Jurkat, Clone E6-1 (cell line): ENCODE measurements around the gene STXBP6.

Experiments used
- DNase-seq: peaks from one replicate; pipeline ENCODE4 v3.0.0-alpha.2; 2011; ENCODE audit warnings: low read depth, low spot score
- H3K4me3 ChIP-seq: 2 replicates; pipeline ENCODE4 v1.5.1; 2011; ENCODE audit warnings: mild to moderate bottlenecking, low read length, control low read depth, moderate library complexity

The STXBP6 gene

GRCh38 chr14:25032092-25032784 is 17.7 kb downstream of the STXBP6 start:
- peak; percentile 10 for DNase-seq
- H3K4me3 ChIP-seq, result peak overlapping the region; percentile 13; the same call in 1 of the 2 replicates

- no peak overlapping the region for H3K4me3 ChIP-seq
- no peak for DNase-seq
These were observed 23.3 kb downstream of the STXBP6 start for GRCh38 chr14:25026476-25027137.

GRCh38 chr14:25019892-25020291 is 30.1 kb downstream of the STXBP6 start:
- DNase-seq, result no peak

GRCh38 chr14:25017562-25017961 is 32.4 kb downstream of the STXBP6 start:
- DNase-seq, result no peak
- H3K4me3 ChIP-seq, result no peak overlapping the region

More at GRCh38 chr14:25019892-25020291, 30.1 kb downstream of the STXBP6 start:
- H3K4me3 ChIP-seq, result no peak overlapping the region

GRCh38 chr14:25015761-25016160 is 34.2 kb downstream of the STXBP6 start:
- DNase-seq, result no peak
- H3K4me3 ChIP-seq, result no peak overlapping the region

- no peak for DNase-seq
- H3K4me3 ChIP-seq, result no peak overlapping the region
These were observed 35.5 kb downstream of the STXBP6 start for GRCh38 chr14:25014440-25014839.

- no peak overlapping the region for H3K4me3 ChIP-seq
- DNase-seq, result no peak
These were observed 38.9 kb downstream of the STXBP6 start for GRCh38 chr14:25011095-25011494.

- no peak overlapping the region for H3K4me3 ChIP-seq
- DNase-seq, result no peak
These were observed 39.5 kb downstream of the STXBP6 start for GRCh38 chr14:25010471-25010870.

- no peak for DNase-seq
- no peak overlapping the region for H3K4me3 ChIP-seq
These were observed 40.1 kb downstream of the STXBP6 start for GRCh38 chr14:25009891-25010290.

GRCh38 chr14:25007832-25008231 is 42.1 kb downstream of the STXBP6 start:
- no peak for DNase-seq
- H3K4me3 ChIP-seq, result no peak overlapping the region

GRCh38 chr14:25006961-25007795 is 42.8 kb downstream of the STXBP6 start:
- DNase-seq, result no peak
- no peak overlapping the region for H3K4me3 ChIP-seq

GRCh38 chr14:25006031-25006430 is 43.9 kb downstream of the STXBP6 start:
- DNase-seq, result no peak
- no peak overlapping the region for H3K4me3 ChIP-seq

- no peak overlapping the region for H3K4me3 ChIP-seq
- no peak for DNase-seq
These were observed 45.5 kb downstream of the STXBP6 start for GRCh38 chr14:25004389-25004809.

GRCh38 chr14:25003537-25003936 is 46.4 kb downstream of the STXBP6 start:
- H3K4me3 ChIP-seq, result no peak overlapping the region
- no peak for DNase-seq

- H3K4me3 ChIP-seq, result no peak overlapping the region
- no peak for DNase-seq
These were observed 48.3 kb downstream of the STXBP6 start for GRCh38 chr14:25001601-25002000.

GRCh38 chr14:25001156-25001555 is 48.8 kb downstream of the STXBP6 start:
- no peak overlapping the region for H3K4me3 ChIP-seq
- no peak for DNase-seq

- no peak overlapping the region for H3K4me3 ChIP-seq
- DNase-seq, result no peak
These were observed 50.8 kb downstream of the STXBP6 start for GRCh38 chr14:24999157-24999556.

- DNase-seq, result no peak
- H3K4me3 ChIP-seq, result no peak overlapping the region
These were observed 52.8 kb downstream of the STXBP6 start for GRCh38 chr14:24996930-24997725.

GRCh38 chr14:24995016-24995415 is 54.9 kb downstream of the STXBP6 start:
- no peak for DNase-seq
- H3K4me3 ChIP-seq, result no peak overlapping the region
